Measurements from ENCODE around the gene NPAS3. TPM values are rescaled to one million over a fixed set of nuclear protein-coding genes. Genes with fewer than 3 reads are reported as not detected.

The NPAS3 gene
- total and polyA plus RNA-seq, 8 donors = 0.23 to 2.8 (median 1.4) TPM

DNA sequence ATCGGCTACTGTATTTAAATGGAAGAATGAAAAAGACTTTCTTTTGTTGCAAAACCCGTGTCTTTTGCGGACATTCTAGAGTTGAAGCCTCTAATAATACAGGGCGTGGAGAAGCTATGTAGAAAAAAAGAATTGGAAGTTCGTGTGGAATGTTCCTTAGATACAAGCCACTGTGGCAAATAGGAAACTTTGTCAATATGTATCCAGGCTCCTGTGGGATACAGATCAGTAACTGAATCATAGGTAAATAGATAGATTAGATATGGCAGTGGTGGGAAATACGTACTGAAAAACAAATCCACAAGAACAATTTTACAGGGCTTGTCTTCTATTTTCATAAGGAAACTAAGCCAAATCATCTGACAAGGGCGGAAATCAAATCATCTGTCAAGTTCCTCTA, 766.8 kb downstream of the NPAS3 start:
- no peak for FAIRE-seq

GRCh38 chr14:33707716-33708115, 769.0 kb downstream of the NPAS3 start:
- H3K4me3 ChIP-seq = no peak overlapping the region
- no peak for FAIRE-seq

More for the DNA sequence above, 766.8 kb downstream of the NPAS3 start:
- 63 to 72% methylated on average over 7 of the region's 7 CpGs for WGBS, 2 donors
- TF ChIP-seq, protein P1, sequence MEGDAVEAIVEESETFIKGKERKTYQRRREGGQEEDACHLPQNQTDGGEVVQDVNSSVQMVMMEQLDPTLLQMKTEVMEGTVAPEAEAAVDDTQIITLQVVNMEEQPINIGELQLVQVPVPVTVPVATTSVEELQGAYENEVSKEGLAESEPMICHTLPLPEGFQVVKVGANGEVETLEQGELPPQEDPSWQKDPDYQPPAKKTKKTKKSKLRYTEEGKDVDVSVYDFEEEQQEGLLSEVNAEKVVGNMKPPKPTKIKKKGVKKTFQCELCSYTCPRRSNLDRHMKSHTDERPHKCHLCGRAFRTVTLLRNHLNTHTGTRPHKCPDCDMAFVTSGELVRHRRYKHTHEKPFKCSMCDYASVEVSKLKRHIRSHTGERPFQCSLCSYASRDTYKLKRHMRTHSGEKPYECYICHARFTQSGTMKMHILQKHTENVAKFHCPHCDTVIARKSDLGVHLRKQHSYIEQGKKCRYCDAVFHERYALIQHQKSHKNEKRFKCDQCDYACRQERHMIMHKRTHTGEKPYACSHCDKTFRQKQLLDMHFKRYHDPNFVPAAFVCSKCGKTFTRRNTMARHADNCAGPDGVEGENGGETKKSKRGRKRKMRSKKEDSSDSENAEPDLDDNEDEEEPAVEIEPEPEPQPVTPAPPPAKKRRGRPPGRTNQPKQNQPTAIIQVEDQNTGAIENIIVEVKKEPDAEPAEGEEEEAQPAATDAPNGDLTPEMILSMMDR (IDR thresholded peaks at IDR 0.05) = no peak
- Histone ChIP-seq H3K4me3 (no peak overlapping the region), H3K27ac (no peak overlapping the region), H3K36me3 (no peaks in the 10 kb centered on the region), H3K4me1 (no peaks in the 10 kb centered on the region), H3K9me3 (no peaks in the 10 kb centered on the region), H3K27me3 (no peaks in the 10 kb centered on the region)
- DNase-seq (no peak), ATAC-seq (no peak)
- intact Hi-C loops (cut with DNase I) = no loop called here

GRCh38 chr14:33709283-33709682, 770.6 kb downstream of the NPAS3 start:
- ATAC-seq = no peak
- TF ChIP-seq, protein P1 (IDR thresholded peaks at IDR 0.05) = no peak
- 73 to 87% methylated on average over 4 of the region's 4 CpGs for WGBS, 2 donors

More at GRCh38 chr14:33707716-33708115, 769.0 kb downstream of the NPAS3 start:
- intact Hi-C loops (cut with DNase I) = no loop called here
- no peaks in the 10 kb centered on the region for H3K9me3 ChIP-seq
- WGBS, 2 donors = 78 to 80% methylated on average over 6 of the region's 6 CpGs
- ATAC-seq (no peak), DNase-seq (no peak)
- no peaks in the 10 kb centered on the region for H3K27me3 ChIP-seq
- no peaks in the 10 kb centered on the region for H3K4me1 ChIP-seq
- H3K36me3 ChIP-seq = no peaks in the 10 kb centered on the region
- TF ChIP-seq, protein P1 (IDR thresholded peaks at IDR 0.05) = no peak
- H3K27ac ChIP-seq = no peak overlapping the region

GRCh38 chr14:33709711-33710110, 771.0 kb downstream of the NPAS3 start:
- ATAC-seq (no peak), FAIRE-seq (no peak), DNase-seq (no peak)
- H3K4me3 ChIP-seq = no peak overlapping the region
- WGBS, 2 donors = 55 to 63% methylated on average over 3 of the region's 3 CpGs
- H3K27me3 ChIP-seq = no peaks in the 10 kb centered on the region
- intact Hi-C loops (cut with DNase I) = no loop called here
- TF ChIP-seq, protein P1 (IDR thresholded peaks at IDR 0.05) = no peak
- H3K4me1 ChIP-seq = no peaks in the 10 kb centered on the region
- no peak overlapping the region for H3K27ac ChIP-seq
- H3K36me3 ChIP-seq = no peaks in the 10 kb centered on the region
- H3K9me3 ChIP-seq = no peaks in the 10 kb centered on the region

More at GRCh38 chr14:33709283-33709682, 770.6 kb downstream of the NPAS3 start:
- no peaks in the 10 kb centered on the region for H3K4me1 ChIP-seq
- no peak overlapping the region for H3K27ac ChIP-seq
- H3K9me3 ChIP-seq = no peaks in the 10 kb centered on the region
- no peaks in the 10 kb centered on the region for H3K36me3 ChIP-seq
- no peaks in the 10 kb centered on the region for H3K27me3 ChIP-seq
- DNase-seq (no peak), FAIRE-seq (no peak)
- intact Hi-C loops (cut with DNase I) = no loop called here
- no peak overlapping the region for H3K4me3 ChIP-seq

DNA sequence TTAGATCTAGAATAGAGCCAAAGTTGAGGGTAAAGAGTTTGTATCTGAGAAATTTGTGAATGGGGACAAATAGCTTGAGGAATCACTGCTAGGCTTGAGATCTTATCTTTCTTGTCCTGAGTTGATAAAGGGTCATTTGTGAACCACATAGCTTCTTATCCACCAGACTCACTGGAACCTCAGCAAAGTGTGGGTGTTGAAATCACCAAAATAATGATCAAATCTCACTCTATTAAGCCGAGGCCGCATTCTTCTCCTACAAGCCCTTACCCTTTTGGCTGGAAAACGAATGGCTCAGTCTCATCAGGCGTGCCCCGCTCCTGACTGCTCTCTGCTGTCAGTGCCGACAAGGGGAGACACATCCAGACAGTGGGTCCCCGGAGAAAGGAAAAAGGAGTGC, 771.6 kb downstream of the NPAS3 start:
- ATAC-seq = no peak
- H3K27ac ChIP-seq = no peak overlapping the region
- intact Hi-C loops (cut with DNase I) = no loop called here
- 68 to 73% methylated on average over 7 of the region's 7 CpGs for WGBS, 2 donors
- no peak for FAIRE-seq
- no peaks in the 10 kb centered on the region for H3K36me3 ChIP-seq
- no peaks in the 10 kb centered on the region for H3K4me1 ChIP-seq
- no peaks in the 10 kb centered on the region for H3K27me3 ChIP-seq
- H3K4me3 ChIP-seq = no peak overlapping the region
- H3K9me3 ChIP-seq = no peaks in the 10 kb centered on the region
- TF ChIP-seq, protein P1 (IDR thresholded peaks at IDR 0.05) = no peak
- DNase-seq = no peak

All from pancreas (tissue), 10 donors.